RWPE2 (cell line): Measurements from ENCODE around the gene DHX58.

ENCODE experiments used
- ATAC-seq: fragments of 200-7000 bp; cut with Tn5 transposase; 3 replicates; pipeline ENCODE4 v1.9.1; 2021; ENCODE audit warnings: low read depth
- DNase-seq: peaks from one replicate; pipeline ENCODE4 v3.0.0-alpha.2; 2020; ENCODE audit warnings: low spot score
- H3K27ac ChIP-seq: fragments of 450-650 bp; 2 replicates; pipeline ENCODE4 v1.5.1; 2017; ENCODE audit warnings: mild to moderate bottlenecking; ENCODE audit not compliant: poor library complexity, severe bottlenecking
- H3K27me3 ChIP-seq: fragments of 250-450 bp; sonication (Bioruptor Pico); 2 replicates; pipeline ENCODE4 v1.5.1; 2021; ENCODE audit warnings: mild to moderate bottlenecking, moderate library complexity; ENCODE audit not compliant: insufficient read depth, poor library complexity, severe bottlenecking
- H3K36me3 ChIP-seq: fragments of 250-450 bp; sonication (Bioruptor Pico); 2 replicates; pipeline ENCODE4 v1.5.1; 2020; ENCODE audit warnings: low read depth, mild to moderate bottlenecking, moderate library complexity
- H3K4me1 ChIP-seq: fragments of 250-450 bp; sonication (Bioruptor Pico); 2 replicates; pipeline ENCODE4 v1.5.1; 2021; ENCODE audit warnings: mild to moderate bottlenecking, moderate library complexity; ENCODE audit not compliant: insufficient read depth, poor library complexity, severe bottlenecking
- H3K4me3 ChIP-seq: fragments of 250-450 bp; sonication (Bioruptor Pico); 2 replicates; pipeline ENCODE4 v1.5.1; 2021; ENCODE audit warnings: mild to moderate bottlenecking, moderate library complexity; ENCODE audit not compliant: severe bottlenecking
- H3K9me3 ChIP-seq: fragments of 250-450 bp; sonication (Bioruptor Pico); 2 replicates; pipeline ENCODE4 v1.5.1; 2021; ENCODE audit warnings: mild to moderate bottlenecking, moderate library complexity; ENCODE audit not compliant: severe bottlenecking
- CTCF ChIP-seq: fragments of 450-650 bp; IDR thresholded peaks from one replicate; pipeline ENCODE4 v1.5.1; 2017; ENCODE audit warnings: mild to moderate bottlenecking, moderate library complexity; ENCODE audit not compliant: poor library complexity, severe bottlenecking

Gene DHX58

GRCh38 chr17:42104264-42104663 is 8.2 kb downstream of the DHX58 start:
- Histone ChIP-seq H3K36me3 (no peaks in the 10 kb centered on the region), H3K4me1 (no peaks in the 10 kb centered on the region), H3K9me3 (no peaks in the 10 kb centered on the region), H3K27me3 (no peaks in the 10 kb centered on the region), H3K4me3 (no peak overlapping the region), H3K27ac (no peak overlapping the region)
- no peak for DNase-seq
- ATAC-seq = no peak
- TF ChIP-seq CTCF = no peak

GRCh38 chr17:42103221-42103954 is 9.1 kb downstream of the DHX58 start:
- Histone ChIP-seq H3K4me1 (no peaks in the 10 kb centered on the region), H3K27ac (no peak overlapping the region), H3K9me3 (no peaks in the 10 kb centered on the region), H3K36me3 (no peaks in the 10 kb centered on the region), H3K4me3 (no peak overlapping the region), H3K27me3 (no peaks in the 10 kb centered on the region)
- no peak for ATAC-seq
- DNase-seq = no peak
- no peak for TF ChIP-seq CTCF

DNA sequence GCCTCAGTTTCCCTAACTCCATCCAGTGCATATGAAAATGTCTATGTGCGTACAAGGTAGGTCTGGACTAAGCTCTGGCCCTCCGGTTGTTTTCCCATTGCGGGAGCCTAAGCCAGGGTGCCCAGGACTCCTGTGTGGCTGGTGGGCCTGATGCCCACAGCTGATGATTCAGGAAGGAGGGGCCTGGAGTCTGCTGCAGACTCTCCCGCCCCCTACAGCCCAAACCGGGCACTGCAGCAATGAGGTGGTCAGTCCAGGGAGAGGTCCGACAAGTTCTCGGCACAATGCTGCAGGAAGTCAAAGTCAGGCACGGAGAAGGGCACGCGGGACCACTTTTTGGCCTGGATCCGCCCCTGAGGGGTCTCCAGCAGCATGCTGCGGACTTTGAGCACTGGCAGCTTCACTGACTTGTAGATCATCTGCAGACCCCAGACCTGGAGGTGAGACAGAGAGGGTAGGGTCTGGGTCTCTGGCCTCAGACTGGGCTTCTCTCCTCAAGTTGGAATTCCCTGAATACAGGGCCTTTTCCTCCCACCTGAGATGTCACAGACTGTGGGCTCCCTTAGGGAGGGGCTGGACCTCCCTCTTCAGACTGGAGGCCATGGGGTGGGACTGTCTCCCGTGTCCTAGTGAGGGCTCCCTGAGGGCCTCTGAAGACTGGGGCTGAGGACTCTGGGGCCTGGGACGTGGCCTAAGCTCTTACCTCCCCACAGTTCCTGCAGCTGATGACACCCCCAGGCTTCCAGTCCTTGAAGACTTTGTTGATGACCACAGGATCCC is 10.8 kb downstream of the DHX58 start:
- peaks cover 11% of the 10 kb centered on the region for H3K27me3 ChIP-seq
- no peak overlapping the region for H3K27ac ChIP-seq
- H3K36me3 ChIP-seq = no peaks in the 10 kb centered on the region
- peak; percentile 31; the same call in 1 of the 3 replicates for ATAC-seq
- no peaks in the 10 kb centered on the region for H3K9me3 ChIP-seq
- H3K4me1 ChIP-seq = no peaks in the 10 kb centered on the region
- DNase-seq = no peak
- no peak overlapping the region for H3K4me3 ChIP-seq
- peak; percentile 58 for TF ChIP-seq CTCF

DNA sequence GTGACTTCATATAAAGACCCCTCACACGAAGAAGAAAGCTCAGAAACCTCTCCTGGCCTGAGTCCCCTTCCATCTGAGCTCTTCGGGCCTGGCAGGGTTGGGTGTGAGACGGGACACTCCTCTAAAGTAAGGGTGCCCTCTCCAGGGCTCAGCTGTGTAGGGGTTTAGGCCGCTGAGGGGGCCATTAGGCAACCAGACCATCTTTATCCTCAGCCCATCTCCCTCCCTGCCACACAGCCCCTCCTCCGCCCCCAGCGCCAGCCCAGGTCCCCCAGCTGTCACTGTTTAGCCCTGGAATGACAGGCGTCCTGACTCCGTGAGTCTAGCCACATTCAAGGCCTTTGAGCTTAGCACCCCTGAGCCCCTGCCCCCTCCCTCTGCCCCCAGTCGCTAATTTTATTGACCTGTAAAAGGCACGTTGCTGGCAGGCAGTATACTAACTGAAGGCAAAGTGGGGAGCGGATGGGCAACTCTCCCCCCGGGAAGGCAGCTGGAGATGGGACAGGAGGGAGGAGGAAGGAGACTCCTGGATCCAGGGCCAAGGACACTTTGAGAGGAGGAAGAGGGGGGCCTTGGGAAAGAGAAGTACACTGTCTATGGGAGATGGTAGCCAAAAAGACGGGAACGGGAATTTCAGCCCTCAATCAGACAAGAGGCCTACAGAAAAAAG is 13.6 kb downstream of the DHX58 start:
- no peak for TF ChIP-seq CTCF
- Histone ChIP-seq H3K36me3 (no peaks in the 10 kb centered on the region), H3K27ac (no peak overlapping the region), H3K27me3 (peaks cover 11% of the 10 kb centered on the region), H3K4me3 (no peak overlapping the region), H3K4me1 (no peaks in the 10 kb centered on the region), H3K9me3 (no peaks in the 10 kb centered on the region)
- DNase-seq = no peak
- ATAC-seq = peak; percentile 18; the same call in 1 of the 3 replicates
